A673 (cell line): Measurements from ENCODE around the gene VSIG10L. TPM values are rescaled to one million over a fixed set of nuclear protein-coding genes. Genes with fewer than 3 reads are reported as not detected.

Experiments used
- BruUV-seq: library from RNA; stranded (reverse); fragments of 400-500 nt; replicated peaks from 2 replicates; lab custom pipeline; 2021; lab: Mats Ljungman, UMichigan
- CTCF ChIA-PET: fragments of 300-600 bp; sonication (Branson Sonifier 250); formaldehyde crosslinking; loops from one replicate; lab custom pipeline; 2022; ENCODE audit warnings: antibody characterized with exemption; lab: Charles Lee
- POLR2A ChIA-PET: fragments of 300-600 bp; sonication (Branson Sonifier 250); formaldehyde crosslinking; loops from one replicate; lab custom pipeline; 2022; ENCODE audit warnings: antibody characterized with exemption; ENCODE audit not compliant: low non-redundant PET; lab: Charles Lee
- DNase-seq: peaks from one replicate; pipeline ENCODE4 v3.0.0-alpha.2; 2015; ENCODE audit warnings: low spot score
- H3K27ac ChIP-seq: fragments of 200-600 bp; sonication (generic); 2 replicates; pipeline ENCODE4 v1.5.1; 2016; ENCODE audit warnings: mixed run types, low read depth, mild to moderate bottlenecking, mixed read lengths, antibody characterized with exemption, low read length; ENCODE audit not compliant: poor library complexity, severe bottlenecking
- H3K27me3 ChIP-seq: fragments of 200-600 bp; sonication (generic); replicated peaks from 2 replicates; pipeline ENCODE4 v1.6.1; 2017; ENCODE audit warnings: mixed run types, low read depth, mild to moderate bottlenecking, mixed read lengths, antibody characterized with exemption, low read length; ENCODE audit not compliant: insufficient read depth, poor library complexity
- H3K36me3 ChIP-seq: fragments of 200-600 bp; sonication (generic); 2 replicates; pipeline ENCODE4 v1.6.1; 2016; ENCODE audit warnings: mixed run types, mild to moderate bottlenecking, mixed read lengths, antibody characterized with exemption, low read length; ENCODE audit not compliant: insufficient read depth, poor library complexity, severe bottlenecking
- H3K4me1 ChIP-seq: fragments of 200-600 bp; sonication (generic); 2 replicates; pipeline ENCODE4 v1.6.1; 2017; ENCODE audit warnings: mixed run types, mild to moderate bottlenecking, mixed read lengths, antibody characterized with exemption, low read length; ENCODE audit not compliant: insufficient read depth, poor library complexity, severe bottlenecking
- H3K4me3 ChIP-seq: fragments of 200-600 bp; sonication (generic); 2 replicates; pipeline ENCODE4 v1.5.1; 2016; ENCODE audit warnings: low read depth, mixed run types, mild to moderate bottlenecking, mixed read lengths, low read length; ENCODE audit not compliant: poor library complexity, severe bottlenecking
- H3K9me3 ChIP-seq: fragments of 200-600 bp; sonication (generic); 2 replicates; pipeline ENCODE4 v1.6.1; 2016; ENCODE audit warnings: mixed run types, low read depth, mild to moderate bottlenecking, mixed read lengths, antibody characterized with exemption, low read length; ENCODE audit not compliant: poor library complexity, severe bottlenecking
- EZH2 ChIP-seq: fragments of 200-600 bp; sonication (generic); IDR thresholded peaks from 2 replicates; pipeline ENCODE4 v1.6.1; 2017; ENCODE audit warnings: borderline replicate concordance, low read depth, mild to moderate bottlenecking, mixed read lengths, antibody characterized with exemption, low read length; ENCODE audit not compliant: poor library complexity, severe bottlenecking
- intact Hi-C: fragments of 100-400 bp; cut with micrococcal nuclease; formaldehyde crosslinking; loops from one replicate; pipeline ENCODE4 v1.10.0; 2022; ENCODE audit not compliant: unreplicated experiment
- total RNA-seq: library from RNA; stranded (reverse); gene quantifications from 2 replicates; pipeline ENCODE4 v1.2.3, GENCODE V29; 2021
- TF ChIP-seq, protein P1 (sequence below): fragments of 300-800, 200-600 bp; sonication (generic); conservative IDR thresholded peaks from 2 replicates; pipeline ENCODE4 v1.5.1; 2017; ENCODE audit warnings: low read depth, mild to moderate bottlenecking, antibody characterized with exemption, low read length, moderate library complexity, mixed read lengths

Gene VSIG10L
- total RNA-seq, 1 experiment from 2014 or later: 0.69 TPM

DNA sequence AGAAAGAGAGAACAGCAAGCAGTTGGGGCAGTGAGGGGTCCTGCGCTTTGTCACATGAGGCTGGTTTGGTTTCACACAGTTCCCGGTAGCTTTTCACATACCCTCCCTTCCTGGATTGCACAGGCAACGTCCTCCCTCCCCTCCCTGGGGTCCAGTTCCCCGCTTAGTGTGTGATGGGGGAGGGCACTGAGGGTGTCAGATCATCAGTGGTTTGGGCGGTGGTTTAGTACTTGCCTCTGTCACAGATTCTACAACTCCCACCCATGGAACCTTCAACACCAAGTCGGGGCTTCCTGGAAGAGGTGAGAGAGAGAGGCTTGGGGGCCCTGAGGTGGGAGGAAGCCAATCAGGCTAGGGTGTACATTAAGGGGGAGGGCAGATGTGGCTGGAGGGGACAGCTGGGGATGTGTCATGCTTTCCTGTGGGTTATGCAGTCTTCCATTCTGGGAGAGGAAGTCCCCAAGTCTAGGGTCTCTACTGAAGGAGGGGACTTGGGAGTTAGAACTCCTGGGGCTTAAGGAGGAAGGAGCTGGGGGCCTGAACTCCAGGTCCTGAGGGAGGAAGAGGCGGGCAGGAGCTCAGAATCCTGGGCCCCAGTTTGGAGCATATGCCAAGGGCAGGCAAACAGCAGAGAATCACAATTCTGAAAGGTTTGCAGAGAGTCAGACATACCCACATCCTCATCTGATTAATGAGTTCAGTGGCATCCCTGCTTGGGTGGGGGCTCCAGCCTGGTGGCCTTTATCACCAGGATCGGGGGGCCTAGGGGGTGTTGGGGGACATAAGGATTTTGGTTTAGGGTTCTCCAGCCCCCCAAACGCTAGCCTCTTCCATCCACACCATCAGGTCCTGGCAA lies 30.9 kb upstream of the VSIG10L start, which contains the start of gene NKG7:
NKG7 (minus strand) TSS at position 6 of the 856 bp plus-strand sequence. CDS start 119 bp downstream, outside the sequence.
- intact Hi-C loops: no loop called here
- ChIA-PET POLR2A (no interaction called here), CTCF (no interaction called here)
- Histone ChIP-seq H3K9me3 (no peaks in the 10 kb centered on the region), H3K4me3 (no peak within 1 kb of the TSS), H3K27ac (no peak within 1 kb of the TSS), H3K36me3 (no peaks in the 10 kb centered on the region), H3K27me3 (no peaks in the 10 kb centered on the region), H3K4me1 (peaks cover 5% of the 10 kb centered on the region)
- no TSS peak for BruUV-seq
- TF ChIP-seq, protein P1, sequence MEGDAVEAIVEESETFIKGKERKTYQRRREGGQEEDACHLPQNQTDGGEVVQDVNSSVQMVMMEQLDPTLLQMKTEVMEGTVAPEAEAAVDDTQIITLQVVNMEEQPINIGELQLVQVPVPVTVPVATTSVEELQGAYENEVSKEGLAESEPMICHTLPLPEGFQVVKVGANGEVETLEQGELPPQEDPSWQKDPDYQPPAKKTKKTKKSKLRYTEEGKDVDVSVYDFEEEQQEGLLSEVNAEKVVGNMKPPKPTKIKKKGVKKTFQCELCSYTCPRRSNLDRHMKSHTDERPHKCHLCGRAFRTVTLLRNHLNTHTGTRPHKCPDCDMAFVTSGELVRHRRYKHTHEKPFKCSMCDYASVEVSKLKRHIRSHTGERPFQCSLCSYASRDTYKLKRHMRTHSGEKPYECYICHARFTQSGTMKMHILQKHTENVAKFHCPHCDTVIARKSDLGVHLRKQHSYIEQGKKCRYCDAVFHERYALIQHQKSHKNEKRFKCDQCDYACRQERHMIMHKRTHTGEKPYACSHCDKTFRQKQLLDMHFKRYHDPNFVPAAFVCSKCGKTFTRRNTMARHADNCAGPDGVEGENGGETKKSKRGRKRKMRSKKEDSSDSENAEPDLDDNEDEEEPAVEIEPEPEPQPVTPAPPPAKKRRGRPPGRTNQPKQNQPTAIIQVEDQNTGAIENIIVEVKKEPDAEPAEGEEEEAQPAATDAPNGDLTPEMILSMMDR: no peak
- no peak for TF ChIP-seq EZH2
- no peak for DNase-seq

DNA sequence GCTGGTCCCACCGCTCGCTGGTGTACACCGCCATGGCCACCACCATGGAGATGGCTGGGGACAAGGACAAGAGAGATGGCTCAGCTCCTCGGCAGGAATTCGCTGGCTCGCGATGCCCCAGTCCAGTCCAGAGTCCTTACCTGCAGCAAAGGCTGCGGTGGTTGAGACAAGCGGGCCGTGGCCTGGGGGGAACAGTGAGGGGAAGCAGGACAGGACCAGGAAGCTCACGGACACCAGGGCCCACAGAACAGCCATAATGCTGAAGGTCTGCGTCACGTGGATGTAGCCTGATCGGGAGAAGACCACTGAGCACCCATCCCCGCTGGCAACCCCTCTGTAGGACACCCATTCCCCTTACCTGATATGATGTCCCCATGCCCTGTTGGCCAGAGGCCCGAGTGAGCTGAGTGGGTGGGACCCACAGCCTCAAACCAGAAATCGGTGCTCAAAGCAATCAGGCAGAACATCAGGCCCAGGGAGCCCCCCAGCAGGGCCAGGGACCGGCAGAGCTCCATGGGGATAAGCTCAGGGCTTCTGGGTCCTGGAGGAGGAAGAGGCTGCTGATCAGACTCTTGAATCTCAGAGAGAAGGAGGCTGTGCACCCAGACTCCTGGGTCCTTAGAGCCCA lies 30.2 kb upstream of the VSIG10L start:
- H3K27ac ChIP-seq: no peak overlapping the region
- intact Hi-C loops: no loop called here
- H3K4me1 ChIP-seq: peaks cover 6% of the 10 kb centered on the region
- TF ChIP-seq, protein P1: no peak
- TF ChIP-seq EZH2: no peak
- H3K27me3 ChIP-seq: no peaks in the 10 kb centered on the region
- POLR2A ChIA-PET: no interaction called here
- no peaks in the 10 kb centered on the region for H3K9me3 ChIP-seq
- BruUV-seq: no TSS peak
- CTCF ChIA-PET: no interaction called here
- H3K36me3 ChIP-seq: no peaks in the 10 kb centered on the region
- DNase-seq: no peak
- H3K4me3 ChIP-seq: no peak overlapping the region

DNA sequence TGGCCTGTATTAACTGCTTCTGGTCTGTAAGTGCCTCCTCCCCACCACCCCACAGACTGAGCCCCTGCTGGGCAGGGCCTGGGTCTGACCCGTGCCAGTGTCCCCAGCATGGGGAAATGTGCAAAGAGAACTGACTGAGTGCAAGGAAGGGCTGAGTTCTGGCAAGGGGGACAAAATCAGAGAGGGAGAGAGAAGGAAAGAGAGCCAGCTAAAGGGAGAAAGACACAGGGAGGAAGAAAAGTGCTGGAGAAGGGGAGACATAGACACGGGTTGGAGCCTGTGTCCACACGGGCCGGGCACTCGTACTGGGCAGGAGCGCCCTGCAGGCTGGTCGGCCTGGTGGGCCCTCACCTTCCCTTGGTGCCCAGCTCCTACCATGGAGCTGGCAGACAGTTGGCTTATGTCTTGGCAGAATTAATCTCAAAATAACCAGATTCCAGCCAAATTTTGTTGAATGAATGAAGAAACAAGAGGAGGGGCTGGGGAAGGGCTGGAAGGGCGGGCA lies 29.3 kb upstream of the VSIG10L start:
- intact Hi-C loops: no loop called here
- ChIA-PET POLR2A (no interaction called here), CTCF (no interaction called here)
- peaks cover 6% of the 10 kb centered on the region for H3K4me1 ChIP-seq
- BruUV-seq: no TSS peak
- H3K36me3 ChIP-seq: no peaks in the 10 kb centered on the region
- H3K27ac ChIP-seq: no peak overlapping the region
- no peak overlapping the region for H3K4me3 ChIP-seq
- no peaks in the 10 kb centered on the region for H3K9me3 ChIP-seq
- DNase-seq: no peak
- no peaks in the 10 kb centered on the region for H3K27me3 ChIP-seq
- TF ChIP-seq, protein P1: no peak
- no peak for TF ChIP-seq EZH2
